ENCODE results near the gene MAN2C1.

- TF ChIP-seq SIN3A (IDR thresholded peaks at IDR 0.05; ENCODE audit: borderline replicate concordance, insufficient read depth, low read length) (no peak), REST (IDR thresholded peaks at IDR 0.05; ENCODE audit: insufficient read depth in 1 of 2, low read depth in 2 of 2, low read length in 2 of 2) (no peak), FOXP2 (optimal IDR thresholded peaks at IDR 0.05; ENCODE audit: borderline replicate concordance, extremely low read depth, extremely low read length, insufficient read depth) (no peak)
Measured at GRCh38 chr15:75361361-75361988, 6.9 kb downstream of the MAN2C1 start.

All from PFSK-1 (cell line).